CD4-positive, alpha-beta memory T cell (primary cell): ENCODE measurements around the gene RBBP4. TPM values are rescaled to one million over a fixed set of nuclear protein-coding genes. Genes with fewer than 3 reads are reported as not detected.
"Not testable (repeated sequence)": the region's sequence is repeated elsewhere in the genome, so short reads cannot be mapped to it uniquely, and the experiment has no call there.

Experiments
- CTCF ChIA-PET: fragments of 350-600 bp; sonication (Branson Sonifier 250); formaldehyde crosslinking; loops from one replicate; lab custom pipeline; 2021; ENCODE audit warnings: inconsistent platforms; ENCODE audit not compliant: partially characterized antibody; lab: Charles Lee
- POLR2A ChIA-PET: fragments of 350-600 bp; sonication (Branson Sonifier 250); formaldehyde crosslinking; loops from one replicate; lab custom pipeline; 2021; ENCODE audit not compliant: partially characterized antibody; lab: Charles Lee
- DNase-seq, 5 donors: peaks; one replicate each; pipeline versions ENCODE4 v3.0.0 to v3.0.0-alpha.2; 2020 to 2022; ENCODE audit warnings: mixed read lengths in 1 of 5
- H3K27ac ChIP-seq: one replicate; pipeline ENCODE4 v1.7.0; 2013; ENCODE audit warnings: low read depth, low read length
- H3K27me3 ChIP-seq: 2 replicates; pipeline ENCODE4 v1.7.0; 2013; ENCODE audit warnings: mild to moderate bottlenecking, low read length, moderate library complexity; ENCODE audit not compliant: insufficient read depth
- H3K36me3 ChIP-seq: 2 replicates; pipeline ENCODE4 v1.7.0; 2013; ENCODE audit warnings: mild to moderate bottlenecking, low read length, moderate library complexity; ENCODE audit not compliant: insufficient read depth
- H3K4me1 ChIP-seq: 2 replicates; pipeline ENCODE4 v1.7.0; 2013; ENCODE audit warnings: mild to moderate bottlenecking, low read length, moderate library complexity; ENCODE audit not compliant: insufficient read depth
- H3K4me3 ChIP-seq, 2 donors: one replicate each; pipeline ENCODE4 v1.7.0; 2013; ENCODE audit warnings: low read length in 2 of 2, mild to moderate bottlenecking in 1 of 2
- H3K9me3 ChIP-seq, 2 donors: one replicate each; pipeline ENCODE4 v1.7.0; 2013; ENCODE audit warnings: low read length in 2 of 2, control low read depth in 1 of 2; ENCODE audit not compliant: control insufficient read depth in 1 of 2
- H3K27ac Mint-ChIP-seq, 7 donors: one replicate each; pipeline ENCODE4 v1.8.0; 2020 to 2021; ENCODE audit warnings: mixed read lengths in 7 of 7, mild to moderate bottlenecking in 6 of 7, inconsistent platforms in 3 of 7, moderate library complexity in 3 of 7
- H3K27me3 Mint-ChIP-seq, 2 donors: one replicate each; pipeline ENCODE4 v1.8.0; 2020 to 2021; ENCODE audit warnings: mixed read lengths in 2 of 2
- H3K36me3 Mint-ChIP-seq, 2 donors: one replicate each; pipeline ENCODE4 v1.8.0; 2020 to 2021; ENCODE audit warnings: mixed read lengths in 2 of 2, inconsistent platforms in 1 of 2, mild to moderate bottlenecking in 1 of 2
- H3K4me1 Mint-ChIP-seq, 4 donors: one replicate each; pipeline ENCODE4 v1.8.0; 2020 to 2021; ENCODE audit warnings: mixed read lengths in 4 of 4, mild to moderate bottlenecking in 1 of 4
- H3K4me3 Mint-ChIP-seq, 8 donors: one replicate each; pipeline ENCODE4 v1.8.0; 2020 to 2021; ENCODE audit warnings: mixed read lengths in 8 of 8, mild to moderate bottlenecking in 7 of 8, moderate library complexity in 6 of 8, inconsistent platforms in 3 of 8
- H3K9me3 Mint-ChIP-seq, 8 donors: one replicate each; pipeline ENCODE4 v1.8.0; 2020 to 2021; ENCODE audit warnings: mixed read lengths in 8 of 8, mild to moderate bottlenecking in 5 of 8, inconsistent platforms in 3 of 8, moderate library complexity in 1 of 8
- intact Hi-C: fragments of 100-400 bp; cut with micrococcal nuclease; formaldehyde crosslinking; loops from one replicate; pipeline ENCODE4 v1.15.1; 2023
- polyA plus RNA-seq, 2 donors: library from polyadenylated mRNA; unstranded; fragments of 300-500 nt; fragmentation: Illumina TruSeq; gene quantifications; one replicate each; pipeline ENCODE4 v1.2.3, GENCODE V29; 2021
- total RNA-seq, 2 experiments: library from RNA; stranded (reverse); gene quantifications; one replicate each; pipeline ENCODE4 v1.2.3, GENCODE V29; 2021

RBBP4 gene
- total and polyA plus RNA-seq, 4 experiments from 2014 or later: 185 to 374 (median 216) TPM

GRCh38 chr1:32695098-32695904 is 44.3 kb downstream of the RBBP4 start:
- H3K4me3 Mint-ChIP-seq: no peak overlapping the region
- intact Hi-C loops: no loop called here
- no peaks in the 10 kb centered on the region for H3K9me3 Mint-ChIP-seq
- Histone ChIP-seq H3K27me3 (no peaks in the 10 kb centered on the region), H3K4me1 (no peaks in the 10 kb centered on the region), H3K4me3 (no peak overlapping the region), H3K27ac (no peak overlapping the region), H3K9me3 (no peaks in the 10 kb centered on the region), H3K36me3 (no peaks in the 10 kb centered on the region)
- H3K27ac Mint-ChIP-seq: peak overlapping the region in 3 of 7 donors; percentile 6 to 71 (median 10)
- no peak for DNase-seq
- peaks cover 2 to 10% (median 4%) of the 10 kb centered on the region in 4 donors for H3K4me1 Mint-ChIP-seq
- no peaks in the 10 kb centered on the region for H3K36me3 Mint-ChIP-seq
- H3K27me3 Mint-ChIP-seq: peaks cover 0 to 2% of the 10 kb centered on the region in 2 donors
- POLR2A ChIA-PET: interaction anchor here (1.0 to 1.1 kb wide), 2 partner anchors 18 to 44 kb away, joined by 3 read pairs; partner anchors contain the start of gene RBBP4
- CTCF ChIA-PET: no interaction called here

- DNase-seq: no peak
- Histone ChIP-seq H3K27me3 (no peaks in the 10 kb centered on the region), H3K9me3 (no peaks in the 10 kb centered on the region), H3K27ac (no peak overlapping the region), H3K36me3 (no peaks in the 10 kb centered on the region), H3K4me1 (no peaks in the 10 kb centered on the region), H3K4me3 (no peak overlapping the region)
- Mint-ChIP-seq H3K36me3 (no peaks in the 10 kb centered on the region), H3K27me3 (peaks cover under 1 to 4% of the 10 kb centered on the region in 2 donors), H3K4me1 (peaks cover 2 to 10% (median 4%) of the 10 kb centered on the region in 4 donors), H3K27ac (peak overlapping the region in 1 of 7 donors; percentile 36), H3K9me3 (no peaks in the 10 kb centered on the region), H3K4me3 (no peak overlapping the region)
- intact Hi-C loops: no loop called here
- ChIA-PET POLR2A (no interaction called here), CTCF (no interaction called here)
Measured at GRCh38 chr1:32696041-32696440, 45.0 kb downstream of the RBBP4 start.

- H3K9me3 Mint-ChIP-seq, H3K36me3 ChIP-seq, H3K36me3 Mint-ChIP-seq, H3K27ac Mint-ChIP-seq, DNase-seq, H3K27ac ChIP-seq, POLR2A ChIA-PET, H3K4me3 ChIP-seq, H3K27me3 ChIP-seq, H3K9me3 ChIP-seq, H3K4me3 Mint-ChIP-seq, H3K4me1 ChIP-seq, intact Hi-C loops: not testable (repeated sequence)
- Mint-ChIP-seq H3K4me1 (peaks cover 4 to 14% (median 7%) of the 10 kb centered on the region in 4 donors), H3K27me3 (peaks cover 7 to 11% of the 10 kb centered on the region in 2 donors)
- CTCF ChIA-PET: interaction anchor here (2.2 kb wide), 1 partner anchor 15 kb away, joined by 20 read pairs; no protein-coding TSS in a partner anchor
Measured at GRCh38 chr1:32696996-32697395, 46.0 kb downstream of the RBBP4 start.

DNA sequence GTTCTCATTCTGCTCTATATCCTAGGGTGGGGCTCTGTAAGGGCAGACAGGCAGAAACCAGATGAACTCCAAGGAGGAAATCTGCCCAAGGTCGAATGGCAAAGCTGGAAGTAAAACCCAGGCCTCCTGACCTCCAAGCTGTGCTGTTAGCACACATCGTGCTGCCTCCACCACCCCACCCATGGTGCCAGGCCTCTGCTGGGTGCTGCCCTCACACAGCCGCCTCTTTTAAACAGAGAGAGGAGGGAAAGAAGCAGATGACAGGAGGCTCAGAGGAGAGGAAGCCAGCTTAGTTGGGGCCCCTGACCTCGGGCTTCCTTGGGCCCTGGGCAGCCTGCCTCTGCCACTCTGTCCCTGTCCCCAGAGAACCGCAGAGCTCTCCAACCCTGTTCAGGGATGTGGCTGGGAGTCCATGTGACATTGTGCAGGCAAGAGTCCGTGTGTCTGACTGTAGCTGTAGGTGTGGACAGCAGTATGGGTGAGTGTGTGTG is 50.5 kb downstream of the RBBP4 start:
- H3K27ac Mint-ChIP-seq: no peak overlapping the region
- H3K4me1 ChIP-seq: peaks cover 10% of the 10 kb centered on the region
- H3K4me3 ChIP-seq: no peak overlapping the region
- ChIA-PET CTCF (interaction anchor here (2.2 kb wide), 1 partner anchor 11 kb away, joined by 11 read pairs; no protein-coding TSS in a partner anchor), POLR2A (no interaction called here)
- H3K9me3 ChIP-seq: no peaks in the 10 kb centered on the region
- peaks cover 8 to 14% (median 12%) of the 10 kb centered on the region in 4 donors for H3K4me1 Mint-ChIP-seq
- no peaks in the 10 kb centered on the region for H3K36me3 ChIP-seq
- DNase-seq: no peak
- peaks cover 22 to 29% of the 10 kb centered on the region in 2 donors for H3K27me3 Mint-ChIP-seq
- peaks cover 16% of the 10 kb centered on the region for H3K27me3 ChIP-seq
- H3K9me3 Mint-ChIP-seq: no peaks in the 10 kb centered on the region
- H3K4me3 Mint-ChIP-seq: peak overlapping the region in 1 of 8 donors; percentile 68
- intact Hi-C loops: no loop called here
- no peaks in the 10 kb centered on the region for H3K36me3 Mint-ChIP-seq
- H3K27ac ChIP-seq: no peak overlapping the region

GRCh38 chr1:32701951-32702598 is 51.1 kb downstream of the RBBP4 start:
- Histone ChIP-seq H3K9me3 (no peaks in the 10 kb centered on the region), H3K27ac (no peak overlapping the region), H3K36me3 (no peaks in the 10 kb centered on the region), H3K4me3 (no peak overlapping the region), H3K4me1 (peaks cover 10% of the 10 kb centered on the region), H3K27me3 (peaks cover 16% of the 10 kb centered on the region)
- CTCF ChIA-PET: interaction anchor here (2.2 kb wide), 1 partner anchor 10 kb away, joined by 11 read pairs; no protein-coding TSS in a partner anchor
- POLR2A ChIA-PET: no interaction called here
- Mint-ChIP-seq H3K4me1 (peaks cover 8 to 14% (median 12%) of the 10 kb centered on the region in 4 donors), H3K36me3 (no peaks in the 10 kb centered on the region), H3K27ac (no peak overlapping the region), H3K27me3 (peaks cover 22 to 31% of the 10 kb centered on the region in 2 donors), H3K9me3 (no peaks in the 10 kb centered on the region), H3K4me3 (peak overlapping the region; percentile 41 to 78 (median 60))
- DNase-seq: no peak
- intact Hi-C loops: no loop called here

GRCh38 chr1:32702599-32703478 is 51.8 kb downstream of the RBBP4 start, which contains the start of gene SYNC:
TSS of gene SYNC (minus strand) at chr1:32702770. CDS start at chr1:32702660, 110 bp downstream.
- H3K27ac ChIP-seq: no peak within 1 kb of the TSS
- peaks cover 22 to 34% of the 10 kb centered on the region in 2 donors for H3K27me3 Mint-ChIP-seq
- H3K4me1 Mint-ChIP-seq: peaks cover 8 to 14% (median 12%) of the 10 kb centered on the region in 4 donors
- H3K4me1 ChIP-seq: peaks cover 10% of the 10 kb centered on the region
- H3K27me3 ChIP-seq: peaks cover 16% of the 10 kb centered on the region
- peak in 1 of 5 donors; percentile 7 for DNase-seq
- no peaks in the 10 kb centered on the region for H3K9me3 ChIP-seq
- ChIA-PET POLR2A (no interaction called here), CTCF (interaction anchor here (2.2 kb wide), 1 partner anchor 10 kb away, joined by 11 read pairs; no protein-coding TSS in a partner anchor)
- intact Hi-C loops: no loop called here
- no peak within 1 kb of the TSS for H3K4me3 ChIP-seq
- peak within 1 kb of the TSS; percentile 48 to 78 (median 64) for H3K4me3 Mint-ChIP-seq
- H3K9me3 Mint-ChIP-seq: no peaks in the 10 kb centered on the region
- no peaks in the 10 kb centered on the region for H3K36me3 ChIP-seq
- H3K27ac Mint-ChIP-seq: peak within 1 kb of the TSS in 1 of 7 donors; percentile 4
- no peaks in the 10 kb centered on the region for H3K36me3 Mint-ChIP-seq
